HG03039 (cell line): Measurements from ENCODE around the gene MYOM1.

Experiments used
- ATAC-seq: cut with Tn5 transposase; IDR thresholded peaks from one replicate; pipeline ENCODE4 v1.9.1; 2021; ENCODE audit warnings: mild to moderate bottlenecking, moderate library complexity; ENCODE audit not compliant: unreplicated experiment

The MYOM1 gene

DNA sequence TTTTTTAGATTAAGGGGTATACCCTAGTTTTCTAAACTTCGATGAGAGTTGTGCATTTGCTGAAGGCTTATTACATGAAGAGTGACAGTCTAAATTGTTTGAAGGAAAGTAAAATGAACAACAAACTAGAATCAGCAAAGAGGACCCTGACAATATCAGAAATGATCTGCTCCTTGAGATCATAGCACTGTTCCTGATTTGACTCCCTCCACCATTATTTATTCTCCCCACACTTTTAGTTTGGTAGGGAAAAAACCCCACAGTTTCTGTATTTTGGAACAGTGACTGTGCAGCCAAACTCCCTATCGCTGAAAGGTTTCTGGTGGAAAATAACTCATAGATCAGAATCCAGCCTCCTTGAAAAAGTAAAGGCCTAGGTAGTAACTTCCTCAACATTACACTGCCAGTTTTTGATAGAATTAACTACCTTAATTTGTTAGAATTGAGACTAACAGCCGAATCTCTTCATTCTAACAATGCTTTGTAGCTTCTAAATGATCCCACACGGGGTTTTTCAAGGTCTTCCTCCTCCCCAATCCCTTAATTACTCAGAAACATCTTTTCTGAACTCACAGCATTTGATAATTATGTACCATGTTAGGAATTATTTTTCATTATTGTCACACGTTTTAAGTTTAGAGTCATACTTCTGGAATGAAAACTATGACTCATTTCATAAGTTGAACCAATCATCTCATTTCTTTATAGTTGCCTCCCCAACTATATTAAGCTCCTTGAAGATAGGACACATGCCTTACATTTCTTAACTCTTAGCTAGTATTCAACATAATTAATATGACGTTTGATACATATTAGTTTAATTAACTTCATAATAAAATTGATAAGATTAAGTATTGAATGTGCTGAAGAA lies 30.7 kb upstream of the MYOM1 start:
- ATAC-seq = no peak

- ATAC-seq = no peak
Measured at GRCh38 chr18:3248658-3249359, 29.0 kb upstream of the MYOM1 start.

- peak; percentile 0 for ATAC-seq
Measured at GRCh38 chr18:3248062-3248657, 28.4 kb upstream of the MYOM1 start.

DNA sequence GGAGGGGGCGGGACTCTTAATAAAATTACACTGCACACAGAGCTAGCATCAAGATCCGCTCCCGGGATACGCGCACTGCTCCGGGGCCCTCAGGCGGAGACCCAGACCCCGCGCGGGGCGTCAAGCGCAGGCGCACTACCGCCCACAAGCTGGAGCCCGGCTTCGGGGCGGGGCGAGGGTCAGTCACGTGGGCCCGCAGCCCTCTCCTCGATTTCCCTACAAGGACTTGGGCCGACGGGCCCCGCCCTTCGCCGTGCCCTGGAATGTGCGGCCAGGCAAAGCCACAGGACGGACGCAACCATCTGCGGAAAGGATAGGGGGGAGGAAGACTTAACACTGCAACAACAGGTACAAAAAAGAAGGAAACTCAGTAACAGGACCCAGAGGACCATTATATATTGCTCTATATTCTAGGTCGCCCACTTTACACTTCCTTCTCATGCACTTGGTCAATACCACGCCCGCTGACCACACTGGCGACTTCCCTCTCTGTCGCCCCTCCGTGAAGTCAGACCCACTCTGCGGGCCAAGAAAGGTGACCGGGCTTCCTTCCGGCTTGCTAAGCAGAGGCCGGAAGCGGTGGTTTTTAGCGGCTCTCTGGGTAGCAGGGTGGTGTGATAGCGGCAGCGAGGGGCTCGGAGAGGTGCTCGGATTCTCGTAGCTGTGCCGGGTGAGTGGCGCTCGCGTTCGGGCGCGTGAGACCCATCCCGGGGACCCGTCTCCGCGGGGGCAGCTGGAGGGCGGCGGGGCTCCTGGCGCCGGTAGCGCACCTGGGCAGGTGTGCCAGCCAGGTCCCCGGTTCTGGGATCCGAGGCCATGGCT lies 27.7 kb upstream of the MYOM1 start, which contains the start of gene MYL12A:
Gene MYL12A, plus strand, starts transcription at position 562 of the 822 bp plus-strand sequence. CDS start 5,447 bp downstream, outside the sequence.
- ATAC-seq = peak; percentile 73

DNA sequence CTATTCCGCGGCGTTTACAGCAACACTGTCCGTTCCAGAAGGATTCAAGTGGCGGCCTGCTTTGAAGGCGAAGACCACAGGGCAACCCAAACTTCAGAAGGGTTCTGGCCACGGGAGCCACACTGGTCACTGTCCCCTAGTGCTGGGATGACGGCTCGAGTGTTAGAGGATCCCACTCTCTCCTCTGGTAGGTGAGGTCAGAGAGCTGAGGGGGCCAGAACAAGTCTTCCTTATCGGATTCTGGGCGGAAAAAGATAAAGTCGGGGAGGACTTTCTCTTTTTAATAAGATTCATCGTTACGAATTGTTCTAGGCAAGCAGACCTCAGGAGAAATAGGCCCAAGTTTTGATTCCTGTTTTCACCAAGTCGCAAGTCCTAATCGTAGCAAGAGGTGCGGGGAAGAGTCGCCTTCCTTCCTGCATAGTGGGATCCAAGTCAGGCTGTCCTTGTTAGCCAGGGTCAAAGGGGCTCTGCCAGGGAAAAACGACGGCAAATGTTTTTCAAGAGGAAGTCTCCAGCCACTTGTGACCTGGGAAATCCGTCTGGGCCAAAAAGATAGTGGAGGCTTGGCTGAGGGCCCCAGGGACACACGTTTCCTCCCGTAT lies 27.0 kb upstream of the MYOM1 start:
- ATAC-seq = no peak

DNA sequence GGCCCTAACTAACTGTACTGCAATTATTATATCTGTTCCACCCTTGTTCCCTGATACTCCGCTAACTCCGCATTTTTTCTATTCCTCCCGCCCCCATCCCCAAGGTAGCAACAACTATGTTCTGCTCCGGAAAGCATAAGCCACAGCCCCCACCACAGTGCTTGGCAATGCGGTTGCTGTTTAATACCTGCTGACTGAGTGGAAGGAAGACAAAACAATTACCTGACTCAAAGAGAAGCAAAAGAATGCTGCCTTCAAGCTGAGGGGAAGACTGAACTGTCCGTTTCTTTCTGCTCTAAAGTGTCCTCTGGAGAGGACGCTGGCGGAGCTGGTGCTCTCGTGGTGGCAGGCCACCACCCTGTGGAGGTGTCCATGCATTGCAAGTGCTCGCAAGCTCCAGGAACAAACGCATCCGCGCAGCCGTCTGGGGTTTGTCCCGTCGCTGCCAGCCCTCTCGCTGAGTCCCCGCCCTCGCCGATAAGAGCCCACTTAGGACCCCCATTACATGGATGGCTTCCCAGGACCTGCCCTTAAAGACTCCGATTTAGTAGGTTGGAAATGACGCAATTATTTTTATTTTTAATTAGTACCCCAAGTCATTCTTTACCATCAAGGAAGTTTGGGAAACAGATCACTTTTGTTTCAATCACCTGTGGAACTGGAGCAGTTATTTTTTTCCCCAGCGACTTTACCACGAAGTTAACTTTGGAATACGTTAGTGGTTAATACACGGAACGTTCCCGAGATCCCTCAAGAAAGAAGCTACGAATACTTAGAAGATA lies 26.3 kb upstream of the MYOM1 start:
- peak; percentile 43 for ATAC-seq

DNA sequence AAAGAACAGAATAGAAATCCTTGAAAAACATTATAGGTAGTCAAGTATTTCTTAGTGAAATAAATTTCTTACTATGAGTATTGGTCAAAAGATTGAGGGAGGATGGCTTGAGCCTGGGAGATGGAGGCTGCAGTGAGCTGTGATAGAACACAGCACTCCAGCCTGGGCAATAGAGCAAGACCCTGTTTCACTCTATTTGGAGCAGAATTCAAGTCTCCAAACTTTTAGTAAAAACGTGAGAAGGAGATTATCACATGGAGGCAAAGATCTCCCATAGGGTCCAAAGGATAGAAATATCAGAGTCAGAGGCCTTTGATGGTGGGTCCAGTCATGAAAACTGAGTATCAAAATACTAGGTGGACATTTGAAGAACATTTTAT lies 25.4 kb upstream of the MYOM1 start:
- no peak for ATAC-seq

DNA sequence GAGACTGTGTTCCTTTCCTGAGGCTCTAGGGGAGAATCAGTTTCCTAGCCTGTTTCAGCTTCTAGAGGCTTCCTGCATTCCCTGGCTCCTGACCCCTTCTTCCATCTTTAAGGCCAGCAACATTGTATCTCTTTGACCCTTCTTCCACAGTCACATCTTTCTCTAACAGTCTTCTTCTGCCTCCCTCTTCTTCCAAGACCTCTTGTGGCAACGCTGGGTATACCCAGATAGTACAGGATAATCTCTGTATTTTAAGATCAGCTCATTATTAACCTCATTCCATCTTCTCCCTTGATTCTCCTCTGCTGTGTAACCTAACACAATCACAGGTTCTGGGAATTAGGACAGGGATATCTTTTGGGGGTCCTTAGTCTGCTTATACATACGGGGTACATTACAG lies 19.0 kb upstream of the MYOM1 start:
- ATAC-seq = no peak

GRCh38 chr18:3236470-3236869 lies 16.7 kb upstream of the MYOM1 start:
- ATAC-seq = no peak

DNA sequence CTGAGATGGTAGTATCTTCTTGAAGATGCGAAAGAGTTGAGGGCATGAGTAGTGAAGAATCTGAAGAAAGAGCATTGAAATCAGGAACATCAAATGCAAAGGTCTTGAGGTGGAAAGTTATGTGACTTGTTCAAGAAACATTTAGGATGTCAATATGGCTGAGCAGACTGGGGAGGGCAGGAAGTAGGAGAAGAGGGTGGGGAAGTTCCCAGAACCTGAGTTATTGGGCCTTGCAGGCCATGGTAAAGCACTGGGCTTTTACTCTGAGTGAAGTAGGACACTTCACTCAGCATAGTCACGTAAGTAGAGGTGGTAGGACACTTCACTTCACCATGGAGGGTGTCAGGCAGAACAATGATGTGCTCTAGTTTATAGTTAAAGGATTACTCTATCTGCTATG lies 16.1 kb upstream of the MYOM1 start:
- no peak for ATAC-seq

DNA sequence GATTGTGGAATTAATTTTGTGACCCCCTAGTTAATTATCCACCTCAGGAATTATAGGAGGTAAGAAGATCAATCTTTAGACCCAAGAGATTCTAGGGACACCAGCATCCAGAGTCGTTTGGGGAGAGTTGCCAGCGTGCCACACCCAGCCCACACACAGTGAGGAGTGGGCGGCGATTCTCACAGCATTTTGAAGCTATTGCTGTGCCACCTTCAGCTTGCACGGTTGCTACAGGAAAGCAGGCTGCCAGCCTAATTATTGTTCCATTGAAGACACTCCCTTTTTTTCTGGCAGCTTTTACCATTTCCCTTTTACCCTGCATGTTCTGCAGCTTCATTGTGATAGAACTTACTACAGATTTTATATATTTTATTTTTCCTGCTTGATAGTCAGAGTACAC lies 14.7 kb upstream of the MYOM1 start:
- no peak for ATAC-seq

GRCh38 chr18:3233433-3234168 lies 13.8 kb upstream of the MYOM1 start:
- ATAC-seq = no peak

DNA sequence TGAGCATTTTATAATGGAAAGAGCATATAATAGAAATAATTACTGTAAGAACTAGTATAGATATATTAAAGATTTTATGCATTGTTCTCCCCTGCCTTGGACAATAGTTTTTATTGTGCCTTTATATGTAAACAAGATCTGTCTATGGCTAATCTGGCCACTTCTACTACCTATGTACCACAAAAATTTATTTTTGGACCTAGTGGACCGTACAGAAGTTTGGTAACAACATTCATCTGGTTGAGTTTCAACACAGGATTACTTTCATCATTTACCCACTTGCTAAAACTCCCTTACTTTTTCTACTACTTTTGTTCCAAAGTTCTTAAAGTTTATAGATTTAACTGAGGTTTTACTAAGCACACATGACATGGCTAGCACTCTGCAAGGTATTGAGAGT lies 13.2 kb upstream of the MYOM1 start:
- no peak for ATAC-seq

- no peak for ATAC-seq
Measured at GRCh38 chr18:3230401-3231334, 10.9 kb upstream of the MYOM1 start.

- no peak for ATAC-seq
Measured at GRCh38 chr18:3226048-3226447, 6.3 kb upstream of the MYOM1 start.

DNA sequence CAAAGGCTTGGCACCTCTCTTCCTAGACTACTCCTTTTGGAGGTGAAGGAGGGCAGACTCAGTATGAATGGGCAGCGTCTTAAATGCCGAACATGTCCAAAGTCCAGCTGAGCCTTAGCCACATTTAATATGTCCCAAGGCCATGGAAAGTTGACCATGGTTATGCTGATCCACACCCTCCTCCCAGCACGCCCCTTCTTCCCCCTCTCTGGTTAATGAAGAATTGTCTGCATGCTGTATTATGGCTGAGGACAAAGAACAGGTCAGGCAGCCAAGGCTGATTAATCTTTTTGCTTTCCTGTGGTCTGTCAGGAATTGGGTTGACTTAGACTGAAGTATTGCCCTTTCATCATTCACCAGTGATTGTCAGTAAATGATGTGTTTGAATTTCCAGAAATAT lies 5.8 kb upstream of the MYOM1 start:
- no peak for ATAC-seq

GRCh38 chr18:3224223-3224622 lies 4.5 kb upstream of the MYOM1 start:
- no peak for ATAC-seq

- no peak for ATAC-seq
Measured at GRCh38 chr18:3223356-3223755, 3.6 kb upstream of the MYOM1 start.
